SU-DHL-6 (cell line): ENCODE results near the gene USP7.

Source experiments
- H2AFZ ChIP-seq: fragments of 200-600 bp; sonication (generic); 2 replicates; pipeline ENCODE4 v1.6.1; 2014; ENCODE audit warnings: low read depth, mild to moderate bottlenecking, moderate library complexity, mixed read lengths, antibody characterized with exemption, low read length; ENCODE audit not compliant: severe bottlenecking
- H3F3A ChIP-seq: fragments of 200-600 bp; shearing (Covaris generic); 2 replicates; pipeline ENCODE4 v1.6.0; 2016; ENCODE audit warnings: antibody characterized with exemption, mild to moderate bottlenecking; ENCODE audit not compliant: insufficient read depth
- H3K27ac ChIP-seq: fragments of 200-600 bp; sonication (generic); 2 replicates; pipeline ENCODE4 v1.5.1; 2016; ENCODE audit warnings: low read depth, mild to moderate bottlenecking, low read length, moderate library complexity, mixed read lengths
- H3K27me3 ChIP-seq: fragments of 200-600 bp; sonication (generic), shearing (Covaris generic); 2 replicates; pipeline ENCODE4 v1.6.0; 2014; ENCODE audit warnings: mild to moderate bottlenecking, low read length
- H3K36me3 ChIP-seq: fragments of 200-600 bp; sonication (generic); 2 replicates; pipeline ENCODE4 v1.6.1; 2014; ENCODE audit warnings: mild to moderate bottlenecking, low read length, mixed read lengths
- H3K4me2 ChIP-seq: fragments of 300-600, 200-600 bp; shearing (Covaris generic), sonication (generic); 2 replicates; pipeline ENCODE4 v1.6.0; 2014; ENCODE audit warnings: low read length, low read depth, mild to moderate bottlenecking; ENCODE audit not compliant: poor library complexity, severe bottlenecking
- H3K4me3 ChIP-seq: fragments of 200-600 bp; sonication (generic); 2 replicates; pipeline ENCODE4 v1.5.1; 2014; ENCODE audit warnings: antibody characterized with exemption, low read length, mild to moderate bottlenecking, mixed read lengths; ENCODE audit not compliant: insufficient read depth, poor library complexity, severe bottlenecking
- H3K79me2 ChIP-seq: fragments of 200-600 bp; sonication (generic); 2 replicates; pipeline ENCODE4 v1.6.1; 2014; ENCODE audit warnings: mild to moderate bottlenecking, low read length, moderate library complexity; ENCODE audit not compliant: insufficient read depth
- H3K9ac ChIP-seq: fragments of 200-600 bp; sonication (generic); 2 replicates; pipeline ENCODE4 v1.7.0; 2014; ENCODE audit warnings: mild to moderate bottlenecking, low read length
- H3K9me2 ChIP-seq: fragments of 200-600 bp; sonication (generic); replicated peaks from 2 replicates; pipeline ENCODE4 v1.6.1; 2014; ENCODE audit warnings: low read length; ENCODE audit not compliant: insufficient read depth
- H3K9me3 ChIP-seq: fragments of 200-600 bp; sonication (generic); 2 replicates; pipeline ENCODE4 v1.6.1; 2014; ENCODE audit warnings: low read length, mixed read lengths; ENCODE audit not compliant: insufficient read depth
- H4K20me1 ChIP-seq: fragments of 200-600 bp; sonication (generic); 2 replicates; pipeline ENCODE4 v1.6.1; 2014; ENCODE audit warnings: low read depth, mild to moderate bottlenecking, antibody characterized with exemption, low read length, moderate library complexity, mixed read lengths
- CTCF ChIP-seq: fragments of 200-600 bp; sonication (generic); IDR thresholded peaks from one replicate; pipeline ENCODE4 v1.5.1; 2017; ENCODE audit warnings: antibody characterized with exemption, mild to moderate bottlenecking, low read length, moderate library complexity; ENCODE audit not compliant: insufficient read depth, poor library complexity, severe bottlenecking
- EZH2phosphoT487 ChIP-seq: fragments of 200-600 bp; sonication (generic), shearing (Covaris generic); conservative IDR thresholded peaks from 2 replicates; pipeline ENCODE4 v1.6.1; 2018; ENCODE audit warnings: mild to moderate bottlenecking, antibody characterized with exemption, low read length, moderate library complexity, mixed read lengths

USP7 gene

GRCh38 chr16:8882041-8882617, 81.6 kb downstream of the USP7 start, which contains the start of gene LITAFD:
Gene LITAFD, plus strand, starts transcription at chr16:8882351. Its CDS starts 2,005 bp downstream, at chr16:8884356.
- Histone ChIP-seq H3K79me2 (no peaks in the 10 kb centered on the region), H3K4me3 (no peak within 1 kb of the TSS), H3K9me3 (no peaks in the 10 kb centered on the region), H3K27me3 (no peaks in the 10 kb centered on the region), H3K4me2 (no peak within 1 kb of the TSS), H3K9ac (no peak within 1 kb of the TSS), H3F3A (no peaks in the 10 kb centered on the region), H3K9me2 (no peaks in the 10 kb centered on the region), H3K27ac (no peak within 1 kb of the TSS), H2AFZ (no peak within 1 kb of the TSS), H4K20me1 (no peaks in the 10 kb centered on the region), H3K36me3 (no peaks in the 10 kb centered on the region)
- TF ChIP-seq EZH2phosphoT487 = no peak
- no peak for TF ChIP-seq CTCF

- Histone ChIP-seq H3K36me3 (no peaks in the 10 kb centered on the region), H3K9ac (no peak overlapping the region), H3K79me2 (no peaks in the 10 kb centered on the region), H4K20me1 (no peaks in the 10 kb centered on the region), H3K9me2 (no peaks in the 10 kb centered on the region), H3K4me2 (no peak overlapping the region), H2AFZ (no peak overlapping the region), H3K4me3 (no peak overlapping the region), H3K27ac (no peak overlapping the region), H3K27me3 (no peaks in the 10 kb centered on the region), H3K9me3 (no peaks in the 10 kb centered on the region), H3F3A (no peaks in the 10 kb centered on the region)
- no peak for TF ChIP-seq EZH2phosphoT487
- TF ChIP-seq CTCF = no peak
These were observed 82.7 kb downstream of the USP7 start for GRCh38 chr16:8880839-8881510.

- Histone ChIP-seq H3K79me2 (no peaks in the 10 kb centered on the region), H3K9me2 (no peaks in the 10 kb centered on the region), H3K9me3 (no peaks in the 10 kb centered on the region), H2AFZ (no peak overlapping the region), H3K4me2 (no peak overlapping the region), H4K20me1 (no peaks in the 10 kb centered on the region), H3K27me3 (no peaks in the 10 kb centered on the region), H3K27ac (no peak overlapping the region), H3F3A (no peaks in the 10 kb centered on the region), H3K36me3 (no peaks in the 10 kb centered on the region), H3K4me3 (no peak overlapping the region), H3K9ac (no peak overlapping the region)
- TF ChIP-seq CTCF (no peak), EZH2phosphoT487 (no peak)
These were observed 85.2 kb downstream of the USP7 start for GRCh38 chr16:8878523-8878911.
